Measurements from ENCODE around the gene TMCC2. TPM values are rescaled to one million over a fixed set of nuclear protein-coding genes. Genes with fewer than 3 reads are reported as not detected.

The TMCC2 gene
- total RNA-seq, 1 donor from 2014 or later, result 4.0 TPM

DNA sequence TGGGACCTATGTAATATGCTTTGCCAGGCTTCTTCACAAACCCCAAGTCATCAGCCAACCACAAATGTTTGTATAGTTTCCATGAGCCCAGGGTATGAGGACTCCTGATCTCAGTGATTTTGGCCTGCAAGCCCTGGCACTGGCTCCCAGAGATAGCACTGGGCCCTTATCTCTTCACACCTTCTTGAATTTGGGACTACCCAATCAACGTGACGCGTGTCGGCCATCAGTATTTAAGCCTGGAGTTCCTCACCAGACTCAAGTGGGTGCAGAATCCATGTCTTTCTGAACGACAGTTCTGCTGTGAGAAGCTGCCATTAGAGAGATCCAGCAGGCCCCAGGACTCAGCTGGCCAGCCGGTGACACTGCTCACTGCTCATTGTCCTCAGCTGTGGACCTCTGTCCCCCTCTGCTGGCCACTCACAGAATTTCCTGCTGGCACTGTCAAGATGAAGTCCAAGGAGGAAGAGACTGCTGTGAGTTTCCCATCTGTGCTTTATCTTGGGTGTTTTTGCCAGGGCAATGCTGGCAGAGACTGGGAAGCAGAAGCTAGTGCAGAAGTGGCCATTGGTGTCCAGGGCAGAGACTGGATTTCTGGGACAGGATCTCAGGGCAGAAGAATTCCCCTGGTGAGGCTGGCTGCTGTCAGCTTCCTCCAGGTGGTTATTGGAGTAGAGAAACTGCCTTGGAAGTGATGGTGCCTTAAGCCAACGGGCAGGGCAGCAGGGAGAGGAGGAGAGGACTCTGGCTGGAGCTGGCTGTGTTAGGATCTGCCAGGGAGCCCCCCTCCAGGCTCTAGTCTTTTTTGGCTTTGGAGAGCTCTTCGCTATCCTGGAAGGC lies 28.4 kb downstream of the TMCC2 start:
- DNase-seq (ENCODE audit: low spot score), result peak; percentile 94
- intact Hi-C loops (cut with DNase I), result loop anchor here (1.0 to 5.0 kb wide), 4 partner anchors 27 to 269 kb away; no protein-coding TSS in a partner anchor

DNA sequence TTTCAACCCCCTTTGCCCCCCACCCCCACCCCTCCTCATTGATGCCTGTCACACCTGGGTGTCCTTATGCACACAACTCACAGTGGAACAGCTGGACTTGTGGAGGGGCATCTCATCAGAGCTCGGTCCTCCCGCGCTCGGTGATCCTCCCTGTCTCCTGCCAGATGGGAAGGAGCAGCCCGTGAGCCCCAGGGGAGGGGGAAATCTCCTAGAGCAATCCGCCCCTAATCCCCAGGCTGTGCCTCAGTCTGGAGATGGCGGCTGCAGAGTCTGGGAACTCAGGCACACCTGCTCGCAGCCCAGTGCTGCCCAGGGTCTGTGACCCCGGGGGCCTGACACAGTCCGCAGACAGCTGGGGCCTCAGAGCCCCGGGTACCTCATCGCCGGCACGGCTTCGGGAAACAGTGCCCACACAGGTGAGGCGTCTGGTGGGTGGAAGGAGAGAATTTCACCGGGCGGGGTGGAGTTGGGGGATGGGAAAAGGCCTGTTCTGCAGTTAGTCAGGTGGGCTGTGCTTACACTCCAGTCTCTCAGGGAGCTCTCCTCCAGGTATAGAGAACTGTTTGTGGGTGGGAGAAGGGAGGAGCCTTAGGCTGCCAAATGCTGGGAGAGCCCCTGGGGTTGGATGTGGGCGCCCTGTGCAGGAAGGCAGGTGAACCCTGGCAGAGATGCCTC lies 29.3 kb downstream of the TMCC2 start:
- intact Hi-C loops (cut with DNase I), result loop anchor here (1.0 to 5.0 kb wide), 4 partner anchors 28 to 270 kb away; no protein-coding TSS in a partner anchor
- DNase-seq (ENCODE audit: low spot score), result no peak

- DNase-seq (ENCODE audit: low spot score), result no peak
- intact Hi-C loops (cut with DNase I), result loop anchor here (2.0 to 5.0 kb wide), 3 partner anchors 29 to 270 kb away; no protein-coding TSS in a partner anchor
Measured at GRCh38 chr1:205257735-205258134, 30.0 kb downstream of the TMCC2 start.

GRCh38 chr1:205258261-205258691 lies 30.5 kb downstream of the TMCC2 start:
- DNase-seq (ENCODE audit: low spot score), result no peak
- intact Hi-C loops (cut with DNase I), result loop anchor here (5.0 kb wide), 2 partner anchors 116 to 271 kb away; no protein-coding TSS in a partner anchor

GRCh38 chr1:205258719-205259118 lies 31.0 kb downstream of the TMCC2 start:
- intact Hi-C loops (cut with DNase I), result loop anchor here (5.0 kb wide), 2 partner anchors 116 to 271 kb away; no protein-coding TSS in a partner anchor

GRCh38 chr1:205259324-205259832 lies 31.6 kb downstream of the TMCC2 start:
- no peak for DNase-seq (ENCODE audit: low spot score)
- intact Hi-C loops (cut with DNase I), result loop anchor here (5.0 kb wide), 2 partner anchors 117 to 272 kb away; no protein-coding TSS in a partner anchor

More at GRCh38 chr1:205258719-205259118, 31.0 kb downstream of the TMCC2 start:
- DNase-seq (ENCODE audit: low spot score), result no peak

DNA sequence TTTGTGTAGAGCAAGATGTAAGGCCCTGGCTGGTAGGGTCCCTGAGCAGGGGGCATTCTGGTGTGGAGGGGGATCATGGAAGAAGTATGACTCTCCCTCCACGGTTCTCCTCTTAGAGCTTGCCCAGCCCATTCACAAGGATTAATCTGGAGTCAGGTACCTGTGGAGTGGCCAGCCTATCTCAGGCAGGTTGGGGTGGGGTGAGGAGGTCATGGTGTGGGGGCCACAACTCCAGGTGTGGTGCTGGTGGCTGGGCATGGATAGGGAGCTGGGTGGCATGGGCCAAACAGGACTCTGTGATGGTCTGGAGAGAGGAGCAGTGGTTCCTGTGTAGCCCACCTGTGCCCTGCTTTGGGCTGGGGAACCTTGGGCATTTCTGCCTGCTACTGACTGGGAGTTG lies 32.3 kb downstream of the TMCC2 start:
- intact Hi-C loops (cut with DNase I), result loop anchor here (5.0 kb wide), 2 partner anchors 118 to 273 kb away; no protein-coding TSS in a partner anchor
- no peak for DNase-seq (ENCODE audit: low spot score)

- intact Hi-C loops (cut with DNase I), result no loop called here
- no peak for DNase-seq (ENCODE audit: low spot score)
Measured at GRCh38 chr1:205260948-205261732, 33.4 kb downstream of the TMCC2 start.

GRCh38 chr1:205261946-205262691 lies 34.4 kb downstream of the TMCC2 start:
- intact Hi-C loops (cut with DNase I), result no loop called here

GRCh38 chr1:205262731-205263171 lies 35.0 kb downstream of the TMCC2 start:
- intact Hi-C loops (cut with DNase I), result no loop called here
- DNase-seq (ENCODE audit: low spot score), result no peak

More at GRCh38 chr1:205261946-205262691, 34.4 kb downstream of the TMCC2 start:
- DNase-seq (ENCODE audit: low spot score), result no peak

GRCh38 chr1:205263580-205264190 lies 35.9 kb downstream of the TMCC2 start:
- intact Hi-C loops (cut with DNase I), result no loop called here

GRCh38 chr1:205266611-205267305 lies 39.0 kb downstream of the TMCC2 start:
- DNase-seq (ENCODE audit: low spot score), result no peak
- intact Hi-C loops (cut with DNase I), result no loop called here

More at GRCh38 chr1:205263580-205264190, 35.9 kb downstream of the TMCC2 start:
- DNase-seq (ENCODE audit: low spot score), result no peak

DNA sequence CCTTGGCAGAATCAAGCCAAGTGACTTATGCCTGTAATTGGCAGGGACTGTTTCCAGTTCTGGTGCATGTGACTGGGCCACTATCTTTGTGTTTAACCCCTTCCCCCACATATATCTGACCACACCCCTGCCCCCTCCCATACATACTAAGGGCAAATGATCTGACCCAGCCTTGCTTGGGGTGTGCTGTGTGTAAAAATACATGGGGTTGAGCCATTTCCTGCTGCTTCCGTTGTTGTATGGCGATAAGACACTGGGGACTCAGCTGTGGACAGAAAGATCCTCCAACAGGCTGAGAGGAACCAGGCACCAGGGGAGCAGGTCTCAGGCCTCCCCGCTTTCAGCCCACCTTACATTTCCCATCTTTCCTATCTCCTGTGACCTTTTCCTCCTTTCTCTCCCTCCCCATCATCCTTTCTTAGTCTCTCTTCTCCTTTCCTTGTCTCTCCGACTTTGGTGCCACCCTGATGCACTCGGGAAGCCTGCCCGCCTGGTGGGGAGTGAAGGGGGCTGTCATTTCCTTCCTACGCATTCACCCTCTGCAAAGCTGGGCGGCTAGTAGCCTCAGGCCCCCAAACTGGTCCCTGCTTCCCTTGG lies 39.7 kb downstream of the TMCC2 start:
- intact Hi-C loops (cut with DNase I), result no loop called here
- DNase-seq (ENCODE audit: low spot score), result no peak

GRCh38 chr1:205268846-205269680 lies 41.3 kb downstream of the TMCC2 start:
- intact Hi-C loops (cut with DNase I), result no loop called here
- DNase-seq (ENCODE audit: low spot score), result no peak

- no peak for DNase-seq (ENCODE audit: low spot score)
- intact Hi-C loops (cut with DNase I), result no loop called here
Measured at GRCh38 chr1:205269711-205270110, 42.0 kb downstream of the TMCC2 start.

DNA sequence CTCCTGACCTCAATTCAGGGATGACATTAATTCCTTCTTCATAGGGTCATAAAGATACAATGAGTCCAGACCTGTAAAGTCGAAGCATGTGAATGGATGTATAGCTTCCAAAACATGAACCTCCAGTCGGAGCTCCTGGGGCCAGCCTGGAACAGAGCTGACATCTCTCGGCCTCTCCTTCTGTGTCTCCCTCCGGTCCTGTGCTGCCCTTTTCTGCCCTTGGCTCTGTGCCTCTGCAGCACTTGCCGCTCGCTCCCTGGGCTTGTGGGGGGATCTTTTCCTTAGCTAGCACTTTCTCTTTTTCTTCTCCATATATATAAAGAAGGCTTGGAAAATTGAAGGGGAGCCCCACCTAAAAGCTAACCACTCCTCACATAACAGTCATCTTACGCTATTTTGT lies 42.5 kb downstream of the TMCC2 start:
- DNase-seq (ENCODE audit: low spot score), result no peak
- intact Hi-C loops (cut with DNase I), result no loop called here

Measured in cardiac septum (tissue), 1 donor.